HG02759 (cell line): ENCODE results near the gene SUV39H1.
A peak's percentile ranks its signal among the peaks of the same experiment; 100 is the strongest.
"Not testable (repeated sequence)": the region's sequence is repeated elsewhere in the genome, so short reads cannot be mapped to it uniquely, and the experiment has no call there.

Experiments
- ATAC-seq: cut with Tn5 transposase; IDR thresholded peaks from one replicate; pipeline ENCODE4 v1.9.1; 2021; ENCODE audit warnings: mild to moderate bottlenecking, moderate library complexity; ENCODE audit not compliant: unreplicated experiment

SUV39H1 gene

GRCh38 chrX:48696301-48696908, at the start of gene SUV39H1:
Gene SUV39H1 (plus strand): TSS chrX:48696734. CDS start chrX:48696785, 51 bp downstream.
- peak; percentile 92 for ATAC-seq

DNA sequence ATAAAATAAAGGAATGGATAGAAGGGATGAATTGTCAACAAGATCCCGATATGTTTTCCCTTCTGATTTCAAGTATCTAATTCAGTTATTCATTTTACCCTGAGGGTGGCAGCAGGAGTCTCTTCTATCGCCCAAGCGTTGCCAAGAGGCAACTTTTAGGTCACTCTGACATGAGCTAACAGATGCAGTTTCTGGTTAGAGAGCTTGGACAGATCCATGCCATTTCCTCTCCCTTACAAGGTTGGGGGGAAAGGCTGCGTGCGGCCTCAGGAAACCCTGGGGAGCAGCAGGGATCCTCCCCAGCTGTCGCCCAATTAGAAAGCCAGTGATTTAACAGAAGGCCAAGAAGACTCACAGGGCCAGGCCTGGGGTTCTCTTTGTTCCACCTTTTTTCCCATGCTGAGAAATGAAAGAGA, 48.2 kb upstream of the SUV39H1 start:
- ATAC-seq = no peak

DNA sequence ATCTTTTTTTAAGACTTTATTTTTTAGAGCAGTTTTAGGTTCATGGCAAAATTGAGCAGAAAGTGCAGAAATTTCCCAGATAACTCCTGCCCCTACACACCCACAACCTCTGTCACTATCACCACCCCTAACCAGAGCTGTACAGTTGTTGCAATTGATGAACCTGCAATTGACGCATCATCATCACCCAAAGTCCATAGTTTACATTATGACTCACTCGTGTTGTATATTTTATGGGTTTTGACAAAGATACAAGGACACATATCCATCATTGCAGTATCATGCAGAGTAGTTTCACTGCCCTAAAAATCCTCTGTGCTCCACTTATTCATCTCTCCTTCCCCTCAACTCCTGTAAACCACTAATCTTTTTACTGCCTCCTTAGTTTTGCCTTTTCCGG, 47.4 kb upstream of the SUV39H1 start:
- ATAC-seq = no peak

DNA sequence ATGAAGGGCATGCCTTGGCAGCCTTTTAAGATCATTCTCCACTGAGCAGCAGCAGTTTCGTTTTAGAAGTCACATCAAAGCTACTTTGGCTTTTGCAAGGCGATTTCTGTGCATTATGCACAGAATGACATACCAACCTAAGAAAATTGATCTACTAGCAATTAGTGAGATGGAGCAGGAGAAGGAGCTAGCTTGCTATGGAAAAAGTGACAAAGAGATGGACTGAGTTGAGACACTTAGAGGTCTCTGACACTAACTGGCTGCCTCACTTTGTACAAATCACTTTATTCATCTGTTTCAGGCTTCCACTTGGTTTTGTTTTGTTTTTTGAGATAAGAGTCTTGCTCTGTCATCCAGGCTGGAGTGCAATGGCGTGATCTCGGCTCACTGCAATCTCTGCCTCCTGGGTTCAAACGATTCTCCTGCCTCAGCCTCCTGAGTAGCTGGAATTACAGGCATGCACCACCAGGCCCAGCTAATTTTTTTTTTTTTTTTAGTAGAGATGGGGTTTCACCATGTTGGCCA, 44.4 kb upstream of the SUV39H1 start:
- not testable (repeated sequence) for ATAC-seq

- ATAC-seq = not testable (repeated sequence)
Observed at GRCh38 chrX:48654746-48655145, 41.8 kb upstream of the SUV39H1 start.

DNA sequence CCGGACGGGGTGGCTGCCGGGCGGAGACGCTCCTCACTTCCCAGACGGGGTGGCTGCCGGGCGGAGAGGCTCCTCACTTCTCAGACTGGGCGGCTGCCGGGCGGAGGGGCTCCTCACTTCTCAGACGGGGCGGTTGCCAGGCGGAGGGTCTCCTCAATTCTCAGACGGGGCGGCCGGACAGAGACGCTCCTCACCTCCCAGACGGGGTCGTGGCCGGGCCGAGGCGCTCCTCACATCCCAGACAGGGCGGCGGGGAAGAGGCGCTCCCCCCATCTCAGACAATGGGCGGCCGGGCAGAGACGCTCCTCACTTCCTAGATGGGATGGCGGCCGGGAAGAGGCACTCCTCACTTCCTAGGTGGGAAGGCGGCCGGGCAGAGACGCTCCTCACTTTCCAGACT, 36.8 kb upstream of the SUV39H1 start:
- ATAC-seq = not testable (repeated sequence)

DNA sequence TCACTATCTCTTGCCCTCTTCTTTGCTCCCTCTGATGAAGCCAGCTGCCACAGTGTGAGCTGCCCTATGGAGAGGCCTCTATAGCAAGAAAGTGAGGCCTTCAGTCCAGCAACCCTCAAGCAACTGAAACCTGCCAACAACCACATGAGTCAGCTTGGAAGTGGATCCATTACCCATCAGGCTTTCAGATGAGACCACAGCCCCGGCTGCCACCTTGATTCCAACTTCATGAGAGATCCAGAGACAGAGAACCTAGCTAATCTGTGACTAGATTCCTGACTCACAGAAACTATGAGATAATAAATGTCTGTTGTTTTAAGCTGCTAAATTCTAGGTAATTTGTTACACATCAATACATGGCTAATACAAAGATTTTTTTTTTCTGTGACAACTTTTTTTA, 33.3 kb upstream of the SUV39H1 start:
- no peak for ATAC-seq

DNA sequence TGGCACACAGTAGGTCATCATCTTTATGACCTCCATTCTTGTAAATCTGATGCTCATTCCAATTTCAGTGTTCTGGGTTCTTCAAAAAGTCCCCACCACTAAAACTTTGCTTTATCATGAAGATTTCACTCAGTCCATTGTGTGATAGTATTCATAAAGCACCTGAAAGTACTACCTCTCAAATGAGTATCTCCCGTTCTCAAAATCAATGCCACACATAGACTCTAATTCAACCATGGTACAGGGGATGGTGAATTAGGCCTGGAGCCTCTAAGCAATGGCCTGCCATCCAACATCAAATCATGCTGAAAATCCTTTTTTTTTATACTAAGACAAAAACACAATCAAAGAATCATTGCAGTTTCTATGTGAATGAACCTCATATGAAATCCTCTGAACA, 32.4 kb upstream of the SUV39H1 start:
- no peak for ATAC-seq

- ATAC-seq = no peak
Observed at GRCh38 chrX:48665991-48666390, 30.5 kb upstream of the SUV39H1 start.

- ATAC-seq = no peak
Observed at GRCh38 chrX:48666649-48667048, 29.9 kb upstream of the SUV39H1 start.

DNA sequence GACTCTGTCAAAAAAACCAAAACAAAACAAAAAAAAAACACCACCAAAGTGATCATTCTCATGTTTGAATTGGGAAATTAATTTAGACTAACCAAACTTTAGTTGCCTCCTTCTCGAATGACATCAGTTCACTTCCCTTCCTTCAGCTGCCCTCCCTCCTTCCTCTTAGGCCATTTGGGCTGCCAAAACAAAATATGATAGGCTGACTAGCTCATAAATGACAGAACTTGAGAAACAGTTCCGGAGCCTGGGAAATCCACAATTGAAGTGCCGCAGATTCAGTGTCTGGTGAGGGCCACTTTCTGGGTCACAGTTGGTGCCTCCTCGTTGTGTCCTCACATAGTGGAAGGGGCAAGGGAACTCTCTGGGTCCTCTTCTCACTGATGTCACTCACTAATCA, 29.0 kb upstream of the SUV39H1 start:
- no peak for ATAC-seq

GRCh38 chrX:48668187-48668586, 28.3 kb upstream of the SUV39H1 start:
- ATAC-seq = not testable (repeated sequence)

- peak; percentile 90 for ATAC-seq
Observed at GRCh38 chrX:48676106-48676892, 20.2 kb upstream of the SUV39H1 start.

DNA sequence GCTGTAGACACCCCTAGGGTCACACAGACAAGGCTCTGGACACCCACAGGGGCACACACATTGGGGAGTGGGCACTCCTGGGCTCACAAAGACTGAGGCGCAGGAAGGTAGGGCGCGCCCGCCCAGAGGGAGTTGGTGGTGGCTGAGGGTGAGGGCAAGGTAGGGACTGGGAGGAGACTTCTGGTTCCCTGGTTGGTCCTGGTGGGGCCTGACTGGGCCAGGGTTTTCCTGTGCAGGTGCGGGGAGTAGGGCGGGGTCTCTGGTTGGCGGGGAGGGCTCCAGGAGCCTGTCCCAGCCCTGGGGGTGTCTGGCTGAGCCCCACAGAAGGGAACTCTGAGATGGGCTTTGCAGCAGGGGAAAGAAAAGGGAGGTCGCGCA, 19.7 kb upstream of the SUV39H1 start:
- peak; percentile 20 for ATAC-seq

DNA sequence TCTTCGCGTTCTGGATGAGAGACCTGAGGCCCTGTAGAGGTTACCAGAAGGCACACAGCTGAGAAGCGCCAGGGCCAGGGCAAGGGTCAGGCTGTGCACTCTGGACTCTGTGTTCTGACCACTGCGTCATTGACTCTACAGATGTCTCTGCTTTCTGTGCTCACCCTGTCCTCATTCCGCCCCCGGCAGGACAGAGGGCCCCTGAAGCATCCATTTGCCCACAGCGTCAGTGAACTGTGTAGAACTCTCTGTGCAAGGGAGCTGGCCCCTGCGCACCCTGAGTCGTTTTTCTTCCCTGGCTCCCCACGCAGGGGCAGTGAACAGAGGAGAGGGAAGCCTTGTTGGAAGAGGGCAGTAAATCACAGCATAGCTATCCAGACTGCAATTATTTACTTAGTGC, 19.0 kb upstream of the SUV39H1 start:
- no peak for ATAC-seq

DNA sequence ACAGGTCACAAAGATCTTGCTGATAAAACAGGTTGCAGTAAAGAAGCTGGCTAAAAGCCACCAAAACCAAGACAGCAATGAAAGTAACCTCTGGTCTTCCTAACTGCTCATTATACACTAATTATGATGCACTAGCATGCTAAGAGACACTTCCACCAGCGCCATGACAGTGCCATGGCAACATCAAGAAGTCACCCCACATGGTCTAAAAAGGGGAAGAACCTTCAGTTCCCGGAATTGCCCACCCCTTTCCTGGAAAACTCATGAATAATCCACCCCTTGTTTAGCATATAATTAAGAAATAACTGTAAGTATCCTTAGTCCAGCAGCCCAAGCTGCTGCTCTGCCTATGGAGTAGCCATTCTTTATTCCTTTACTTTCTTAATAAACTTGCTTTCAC, 16.1 kb upstream of the SUV39H1 start:
- ATAC-seq = not testable (repeated sequence)

- ATAC-seq = not testable (repeated sequence)
Observed at GRCh38 chrX:48680925-48681324, 15.6 kb upstream of the SUV39H1 start.

- ATAC-seq = no peak
Observed at GRCh38 chrX:48681539-48682183, 14.9 kb upstream of the SUV39H1 start.

GRCh38 chrX:48682795-48683194, 13.7 kb upstream of the SUV39H1 start:
- ATAC-seq = not testable (repeated sequence)

DNA sequence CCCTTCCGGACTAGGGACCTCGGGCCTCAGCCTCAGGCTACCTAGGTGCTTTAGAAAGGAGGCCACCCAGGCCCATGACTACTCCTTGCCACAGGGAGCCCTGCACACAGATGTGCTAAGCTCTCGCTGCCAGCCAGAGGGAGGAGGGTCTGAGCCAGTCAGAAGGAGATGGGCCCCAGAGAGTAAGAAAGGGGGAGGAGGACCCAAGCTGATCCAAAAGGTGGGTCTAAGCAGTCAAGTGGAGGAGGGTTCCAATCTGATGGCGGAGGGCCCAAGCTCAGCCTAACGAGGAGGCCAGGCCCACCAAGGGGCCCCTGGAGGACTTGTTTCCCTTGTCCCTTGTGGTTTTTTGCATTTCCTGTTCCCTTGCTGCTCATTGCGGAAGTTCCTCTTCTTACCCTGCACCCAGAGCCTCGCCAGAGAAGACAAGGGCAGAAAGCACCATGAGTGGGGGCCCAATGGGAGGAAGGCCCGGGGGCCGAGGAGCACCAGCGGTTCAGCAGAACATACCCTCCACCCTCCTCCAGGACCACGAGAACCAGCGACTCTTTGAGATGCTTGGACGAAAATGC, 13.0 kb upstream of the SUV39H1 start, which contains the start of gene WAS:
Gene WAS, plus strand, starts transcription at position 389 of the 572 bp plus-strand sequence. Its CDS starts 55 bp downstream, at position 444.
- peak; percentile 86 for ATAC-seq

DNA sequence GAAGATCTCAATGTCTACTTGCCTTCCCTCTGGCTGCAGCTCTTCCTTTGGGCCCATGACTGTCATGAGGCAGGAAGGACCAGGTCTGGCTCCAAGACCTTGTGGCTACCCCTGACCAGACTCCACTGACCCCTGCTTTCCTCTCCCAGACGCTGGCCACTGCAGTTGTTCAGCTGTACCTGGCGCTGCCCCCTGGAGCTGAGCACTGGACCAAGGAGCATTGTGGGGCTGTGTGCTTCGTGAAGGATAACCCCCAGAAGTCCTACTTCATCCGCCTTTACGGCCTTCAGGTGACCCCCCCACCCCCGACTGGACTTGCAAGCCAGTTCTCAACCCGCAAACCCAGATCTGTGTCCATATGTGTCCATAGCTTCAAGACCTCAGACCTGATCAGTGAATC, 12.4 kb upstream of the SUV39H1 start:
- no peak for ATAC-seq
